GM19452 (cell line): Measurements from ENCODE around the gene PDF.

ENCODE experiments used
- ATAC-seq: cut with Tn5 transposase; IDR thresholded peaks from one replicate; pipeline ENCODE4 v1.9.1; 2021; ENCODE audit not compliant: unreplicated experiment

The PDF gene

GRCh38 chr16:69286941-69287713 is 43.3 kb downstream of the PDF start:
- ATAC-seq: no peak

- ATAC-seq: no peak
Measured at GRCh38 chr16:69285240-69285639, 45.1 kb downstream of the PDF start.

GRCh38 chr16:69283851-69284250 is 46.5 kb downstream of the PDF start:
- ATAC-seq: no peak

GRCh38 chr16:69277413-69277812 is 53.0 kb downstream of the PDF start:
- ATAC-seq: no peak
